WTC11 (cell line): ENCODE data around the gene SNX22. TPM values are rescaled to one million over a fixed set of nuclear protein-coding genes. Genes with fewer than 3 reads are reported as not detected.

Source experiments
- ATAC-seq: fragments of 200-7000 bp; cut with Tn5 transposase; 2 replicates; pipeline ENCODE4 v1.10.0; 2021; ENCODE audit warnings: mild to moderate bottlenecking, moderate library complexity
- CTCF ChIA-PET: fragments of 300-600 bp; sonication (Branson Sonifier 250); formaldehyde crosslinking; loops from one replicate; lab custom pipeline; 2021; ENCODE audit warnings: antibody characterized with exemption; lab: Charles Lee
- POLR2A ChIA-PET: fragments of 350-600 bp; sonication (Branson Sonifier 250); formaldehyde crosslinking; loops from one replicate; lab custom pipeline; 2021; ENCODE audit warnings: antibody characterized with exemption; lab: Charles Lee
- DNase-seq: peaks from one replicate; pipeline ENCODE4 v3.0.0; 2021; ENCODE audit warnings: low spot score
- H3K27ac Mint-ChIP-seq: 2 replicates; pipeline ENCODE4 v1.8.0; 2021; ENCODE audit warnings: mixed read lengths
- H3K27me3 Mint-ChIP-seq: 2 replicates; pipeline ENCODE4 v1.8.0; 2021; ENCODE audit warnings: low read depth, mild to moderate bottlenecking, moderate library complexity, mixed read lengths
- H3K36me3 Mint-ChIP-seq: 2 replicates; pipeline ENCODE4 v1.8.0; 2021; ENCODE audit warnings: mixed read lengths
- H3K4me1 Mint-ChIP-seq: 2 replicates; pipeline ENCODE4 v1.8.0; 2022; ENCODE audit warnings: mixed read lengths
- H3K4me3 Mint-ChIP-seq: 2 replicates; pipeline ENCODE4 v1.8.0; 2021; ENCODE audit warnings: mild to moderate bottlenecking, moderate library complexity, mixed read lengths
- H3K9me3 Mint-ChIP-seq: 2 replicates; pipeline ENCODE4 v1.8.0; 2021; ENCODE audit warnings: mixed read lengths
- AFF4 ChIP-seq: sonication (generic); formaldehyde crosslinking; IDR thresholded peaks from 2 replicates; pipeline ENCODE4 v1.8.1; 2023; ENCODE audit warnings: mild to moderate bottlenecking, missing genetic modification reagents, borderline replicate concordance
- ATF3 ChIP-seq: sonication (generic); formaldehyde crosslinking; conservative IDR thresholded peaks from 2 replicates; pipeline ENCODE4 v1.8.1; 2022; ENCODE audit warnings: mild to moderate bottlenecking, missing genetic modification reagents
- CREB1 ChIP-seq: sonication (generic); formaldehyde crosslinking; IDR thresholded peaks from 2 replicates; pipeline ENCODE4 v1.8.0; 2023; ENCODE audit warnings: mild to moderate bottlenecking, missing genetic modification reagents
- FOXJ3 ChIP-seq: sonication (generic); formaldehyde crosslinking; IDR thresholded peaks from 2 replicates; pipeline ENCODE4 v1.9.0; 2021; ENCODE audit warnings: missing genetic modification reagents, mild to moderate bottlenecking, borderline replicate concordance
- FOXK1 ChIP-seq: sonication (generic); formaldehyde crosslinking; IDR thresholded peaks from 2 replicates; pipeline ENCODE4 v1.8.0; 2022; ENCODE audit warnings: mild to moderate bottlenecking, moderate library complexity, missing genetic modification reagents
- NFATC4 ChIP-seq: fragments of 250-450 bp; sonication (Bioruptor Pico); IDR thresholded peaks from 2 replicates; pipeline ENCODE4 v1.9.0; 2021; ENCODE audit warnings: mild to moderate bottlenecking
- NR1H2 ChIP-seq: sonication (generic); formaldehyde crosslinking; IDR thresholded peaks from 2 replicates; pipeline ENCODE4 v1.9.0; 2021; ENCODE audit warnings: mild to moderate bottlenecking, moderate library complexity, missing genetic modification reagents
- RORB ChIP-seq: fragments of 250-450 bp; sonication (Bioruptor Pico); IDR thresholded peaks from 2 replicates; pipeline ENCODE4 v1.9.0; 2021; ENCODE audit warnings: mild to moderate bottlenecking
- SOX15 ChIP-seq: fragments of 250-450 bp; sonication (Bioruptor Pico); IDR thresholded peaks from 2 replicates; pipeline ENCODE4 v1.9.0; 2021; ENCODE audit warnings: mild to moderate bottlenecking
- TEAD1 ChIP-seq: sonication (generic); formaldehyde crosslinking; IDR thresholded peaks from 2 replicates; pipeline ENCODE4 v1.8.0; 2022; ENCODE audit warnings: mild to moderate bottlenecking, missing genetic modification reagents
- ZBTB21 ChIP-seq: sonication (generic); formaldehyde crosslinking; IDR thresholded peaks from 2 replicates; pipeline ENCODE4 v1.8.1; 2023; ENCODE audit warnings: mild to moderate bottlenecking, missing genetic modification reagents, borderline replicate concordance
- ZNF121 ChIP-seq: sonication (generic); formaldehyde crosslinking; IDR thresholded peaks from 2 replicates; pipeline ENCODE4 v1.8.0; 2023; ENCODE audit warnings: missing genetic modification reagents
- ZNF219 ChIP-seq: sonication (generic); formaldehyde crosslinking; IDR thresholded peaks from 2 replicates; pipeline ENCODE4 v1.8.0; 2023; ENCODE audit warnings: missing genetic modification reagents, mild to moderate bottlenecking, borderline replicate concordance
- ZNF281 ChIP-seq: sonication (generic); formaldehyde crosslinking; IDR thresholded peaks from 2 replicates; pipeline ENCODE4 v1.8.0; 2023; ENCODE audit warnings: mild to moderate bottlenecking, missing genetic modification reagents
- ZSCAN18 ChIP-seq: fragments of 250-450 bp; sonication (Bioruptor Pico); IDR thresholded peaks from 2 replicates; pipeline ENCODE4 v2.1.2; 2022; ENCODE audit warnings: mild to moderate bottlenecking, moderate library complexity
- total RNA-seq: library from RNA; stranded (reverse); gene quantifications from 3 replicates; pipeline ENCODE4 v1.2.3, GENCODE V29; 2021
- TF ChIP-seq, protein P1 (sequence below): fragments of 250-450 bp; sonication (Bioruptor Pico); IDR thresholded peaks from 2 replicates; pipeline ENCODE4 v1.9.0; 2021; ENCODE audit warnings: mild to moderate bottlenecking
- TF ChIP-seq, protein P2 (sequence below): sonication (generic); formaldehyde crosslinking; IDR thresholded peaks from 2 replicates; pipeline ENCODE4 v1.8.1; 2022; ENCODE audit warnings: low read depth, mild to moderate bottlenecking, moderate library complexity, missing genetic modification reagents, borderline replicate concordance
- TF ChIP-seq, protein P3 (sequence below): sonication (generic); formaldehyde crosslinking; IDR thresholded peaks from 2 replicates; pipeline ENCODE4 v1.8.0; 2022; ENCODE audit warnings: mild to moderate bottlenecking, missing genetic modification reagents

Gene SNX22
- total RNA-seq, 1 experiment from 2014 or later, result 5.9 TPM

DNA sequence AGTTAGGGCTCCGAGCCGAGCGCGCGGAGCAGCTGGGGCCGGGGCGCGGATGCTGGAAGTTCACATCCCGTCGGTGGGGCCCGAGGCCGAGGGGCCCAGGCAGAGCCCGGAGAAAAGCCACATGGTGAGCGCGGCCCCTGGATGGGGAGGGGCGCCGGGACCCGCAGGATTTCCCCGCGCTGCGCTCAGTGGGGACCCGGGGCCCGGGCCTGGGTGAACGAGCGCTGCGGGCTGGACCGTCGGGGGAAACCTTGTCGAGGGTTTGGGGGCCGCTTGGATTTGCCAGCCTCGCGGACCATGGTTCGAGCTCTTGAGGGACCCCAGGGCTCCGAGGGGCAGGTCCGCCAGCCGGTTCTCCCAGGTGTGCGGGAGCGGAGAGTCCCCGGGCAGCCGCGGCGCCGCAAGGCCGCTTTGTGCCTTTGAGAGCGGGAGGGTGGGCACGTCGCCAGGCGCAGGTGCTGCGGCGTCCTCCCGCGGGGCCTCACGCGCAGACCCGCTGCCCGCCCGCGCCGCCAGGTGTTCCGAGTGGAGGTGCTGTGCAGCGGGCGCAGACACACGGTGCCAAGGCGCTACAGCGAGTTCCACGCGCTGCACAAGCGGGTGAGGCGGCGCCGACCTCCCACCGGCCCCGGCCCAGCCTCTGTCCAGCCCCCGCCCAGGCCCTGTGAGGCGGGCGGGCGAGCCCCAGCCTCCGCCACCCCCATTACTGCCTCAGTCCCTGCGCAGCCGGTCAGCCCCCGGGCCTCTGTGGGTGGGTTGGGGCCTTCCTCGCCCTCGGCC lies at the start of gene SNX22 (continued):
- TF ChIP-seq, protein P1, sequence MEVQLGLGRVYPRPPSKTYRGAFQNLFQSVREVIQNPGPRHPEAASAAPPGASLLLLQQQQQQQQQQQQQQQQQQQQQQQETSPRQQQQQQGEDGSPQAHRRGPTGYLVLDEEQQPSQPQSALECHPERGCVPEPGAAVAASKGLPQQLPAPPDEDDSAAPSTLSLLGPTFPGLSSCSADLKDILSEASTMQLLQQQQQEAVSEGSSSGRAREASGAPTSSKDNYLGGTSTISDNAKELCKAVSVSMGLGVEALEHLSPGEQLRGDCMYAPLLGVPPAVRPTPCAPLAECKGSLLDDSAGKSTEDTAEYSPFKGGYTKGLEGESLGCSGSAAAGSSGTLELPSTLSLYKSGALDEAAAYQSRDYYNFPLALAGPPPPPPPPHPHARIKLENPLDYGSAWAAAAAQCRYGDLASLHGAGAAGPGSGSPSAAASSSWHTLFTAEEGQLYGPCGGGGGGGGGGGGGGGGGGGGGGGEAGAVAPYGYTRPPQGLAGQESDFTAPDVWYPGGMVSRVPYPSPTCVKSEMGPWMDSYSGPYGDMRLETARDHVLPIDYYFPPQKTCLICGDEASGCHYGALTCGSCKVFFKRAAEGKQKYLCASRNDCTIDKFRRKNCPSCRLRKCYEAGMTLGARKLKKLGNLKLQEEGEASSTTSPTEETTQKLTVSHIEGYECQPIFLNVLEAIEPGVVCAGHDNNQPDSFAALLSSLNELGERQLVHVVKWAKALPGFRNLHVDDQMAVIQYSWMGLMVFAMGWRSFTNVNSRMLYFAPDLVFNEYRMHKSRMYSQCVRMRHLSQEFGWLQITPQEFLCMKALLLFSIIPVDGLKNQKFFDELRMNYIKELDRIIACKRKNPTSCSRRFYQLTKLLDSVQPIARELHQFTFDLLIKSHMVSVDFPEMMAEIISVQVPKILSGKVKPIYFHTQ (CRISPR knock-in tag), result no peak
- TF ChIP-seq, protein P2, sequence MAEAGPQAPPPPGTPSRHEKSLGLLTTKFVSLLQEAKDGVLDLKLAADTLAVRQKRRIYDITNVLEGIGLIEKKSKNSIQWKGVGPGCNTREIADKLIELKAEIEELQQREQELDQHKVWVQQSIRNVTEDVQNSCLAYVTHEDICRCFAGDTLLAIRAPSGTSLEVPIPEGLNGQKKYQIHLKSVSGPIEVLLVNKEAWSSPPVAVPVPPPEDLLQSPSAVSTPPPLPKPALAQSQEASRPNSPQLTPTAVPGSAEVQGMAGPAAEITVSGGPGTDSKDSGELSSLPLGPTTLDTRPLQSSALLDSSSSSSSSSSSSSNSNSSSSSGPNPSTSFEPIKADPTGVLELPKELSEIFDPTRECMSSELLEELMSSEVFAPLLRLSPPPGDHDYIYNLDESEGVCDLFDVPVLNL (CRISPR knock-in tag), result 0 out of 2 replicates have a peak, but pooled peaks have one; percentile 39
- TF ChIP-seq TEAD1 (CRISPR knock-in tag) (no peak), ATF3 (CRISPR knock-in tag) (no peak), FOXK1 (CRISPR knock-in tag) (0 out of 2 replicates have a peak, but pooled peaks have one; percentile 35), CREB1 (CRISPR knock-in tag) (no peak)
- TF ChIP-seq, protein P3, sequence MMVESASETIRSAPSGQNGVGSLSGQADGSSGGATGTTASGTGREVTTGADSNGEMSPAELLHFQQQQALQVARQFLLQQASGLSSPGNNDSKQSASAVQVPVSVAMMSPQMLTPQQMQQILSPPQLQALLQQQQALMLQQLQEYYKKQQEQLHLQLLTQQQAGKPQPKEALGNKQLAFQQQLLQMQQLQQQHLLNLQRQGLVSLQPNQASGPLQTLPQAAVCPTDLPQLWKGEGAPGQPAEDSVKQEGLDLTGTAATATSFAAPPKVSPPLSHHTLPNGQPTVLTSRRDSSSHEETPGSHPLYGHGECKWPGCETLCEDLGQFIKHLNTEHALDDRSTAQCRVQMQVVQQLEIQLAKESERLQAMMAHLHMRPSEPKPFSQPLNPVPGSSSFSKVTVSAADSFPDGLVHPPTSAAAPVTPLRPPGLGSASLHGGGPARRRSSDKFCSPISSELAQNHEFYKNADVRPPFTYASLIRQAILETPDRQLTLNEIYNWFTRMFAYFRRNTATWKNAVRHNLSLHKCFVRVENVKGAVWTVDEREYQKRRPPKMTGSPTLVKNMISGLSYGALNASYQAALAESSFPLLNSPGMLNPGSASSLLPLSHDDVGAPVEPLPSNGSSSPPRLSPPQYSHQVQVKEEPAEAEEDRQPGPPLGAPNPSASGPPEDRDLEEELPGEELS (CRISPR knock-in tag), result 0 out of 2 replicates have a peak, but pooled peaks have one; percentile 33

GRCh38 chr15:64102497-64102896 lies 49.0 kb upstream of the SNX22 start:
- Mint-ChIP-seq H3K9me3 (peaks cover 3% of the 10 kb centered on the region; the same call in 1 of the 2 replicates), H3K27me3 (no peaks in the 10 kb centered on the region), H3K4me1 (peaks cover 4% of the 10 kb centered on the region), H3K36me3 (peaks cover 2% of the 10 kb centered on the region; the same call in 1 of the 2 replicates), H3K27ac (no peak overlapping the region), H3K4me3 (no peak overlapping the region)
- POLR2A ChIA-PET, result no interaction called here
- ATAC-seq (no peak), DNase-seq (no peak)
- CTCF ChIA-PET, result no interaction called here
- TF ChIP-seq ZNF281 (CRISPR knock-in tag) (no peak), AFF4 (CRISPR knock-in tag) (no peak), RORB (CRISPR knock-in tag) (no peak), ZSCAN18 (CRISPR knock-in tag) (no peak), ZNF219 (no peak), ZNF121 (no peak), NFATC4 (CRISPR knock-in tag) (no peak), FOXJ3 (CRISPR knock-in tag) (no peak), NR1H2 (no peak), ZBTB21 (CRISPR knock-in tag) (no peak), SOX15 (CRISPR knock-in tag) (no peak)
- TF ChIP-seq, protein P2 (CRISPR knock-in tag), result no peak
